GM18909 (cell line): Measurements from ENCODE around the gene PHC2.

Experiments used
- ATAC-seq: cut with Tn5 transposase; IDR thresholded peaks from one replicate; pipeline ENCODE4 v1.9.1; 2021; ENCODE audit warnings: mild to moderate bottlenecking; ENCODE audit not compliant: unreplicated experiment, poor library complexity

Gene PHC2

GRCh38 chr1:33392639-33393038, 38.3 kb downstream of the PHC2 start:
- no peak for ATAC-seq

- ATAC-seq = no peak
These were observed 38.7 kb downstream of the PHC2 start for GRCh38 chr1:33392206-33392605.

GRCh38 chr1:33391343-33392078, 39.4 kb downstream of the PHC2 start:
- no peak for ATAC-seq

- ATAC-seq = no peak
These were observed 40.4 kb downstream of the PHC2 start for GRCh38 chr1:33390542-33390941.

- no peak for ATAC-seq
These were observed 41.8 kb downstream of the PHC2 start for GRCh38 chr1:33388805-33389771.

- no peak for ATAC-seq
These were observed 43.3 kb downstream of the PHC2 start for GRCh38 chr1:33387625-33388024.

GRCh38 chr1:33385251-33385650, 45.6 kb downstream of the PHC2 start:
- ATAC-seq = no peak

- ATAC-seq = no peak
These were observed 46.7 kb downstream of the PHC2 start for GRCh38 chr1:33384040-33384812.

GRCh38 chr1:33383489-33383888, 47.4 kb downstream of the PHC2 start:
- ATAC-seq = no peak

GRCh38 chr1:33382661-33383415, 48.1 kb downstream of the PHC2 start:
- ATAC-seq = no peak

GRCh38 chr1:33381977-33382376, 48.9 kb downstream of the PHC2 start:
- no peak for ATAC-seq

GRCh38 chr1:33380811-33381210, 50.1 kb downstream of the PHC2 start:
- ATAC-seq = no peak

GRCh38 chr1:33379631-33380354, 51.1 kb downstream of the PHC2 start:
- no peak for ATAC-seq

- no peak for ATAC-seq
These were observed 51.9 kb downstream of the PHC2 start for GRCh38 chr1:33378976-33379375.

GRCh38 chr1:33378524-33378923, 52.4 kb downstream of the PHC2 start:
- no peak for ATAC-seq

GRCh38 chr1:33377756-33378155, 53.1 kb downstream of the PHC2 start:
- ATAC-seq = no peak

GRCh38 chr1:33377013-33377412, 53.9 kb downstream of the PHC2 start:
- ATAC-seq = no peak

- no peak for ATAC-seq
These were observed 55.6 kb downstream of the PHC2 start for GRCh38 chr1:33375316-33375715.

- no peak for ATAC-seq
These were observed 56.4 kb downstream of the PHC2 start for GRCh38 chr1:33374336-33375105.
